22Rv1 (cell line): Measurements from ENCODE around the gene ERC1.

Source experiments
- CTCF ChIP-seq: fragments of 450-650 bp; IDR thresholded peaks from 2 replicates; pipeline ENCODE4 v1.5.1; 2017; ENCODE audit warnings: mild to moderate bottlenecking
- ZFX ChIP-seq: fragments of 450-650 bp; IDR thresholded peaks from 2 replicates; pipeline ENCODE4 v1.6.1; 2017; ENCODE audit warnings: antibody characterized with exemption, borderline replicate concordance

- no peak for TF ChIP-seq CTCF
- TF ChIP-seq ZFX, result no peak
Observed at GRCh38 chr12:1273051-1273450, 282.0 kb downstream of the ERC1 start.
